ENCODE data around the gene SPG11. TPM values are rescaled to one million over a fixed set of nuclear protein-coding genes. Genes with fewer than 3 reads are reported as not detected.

Gene SPG11
- total and polyA plus RNA-seq, 2 donors (not counting 1 experiment from before 2014, with no cell fraction given): 134 to 219 TPM

GRCh38 chr15:44623178-44623577, 40.3 kb downstream of the SPG11 start:
- Histone ChIP-seq H3K9ac (ENCODE audit: low read length) (no peak overlapping the region), H3K27me3 (replicated peaks in 1 of 4; ENCODE audit: control extremely low read depth in 1 of 4, control insufficient read depth in 3 of 4, insufficient read depth in 4 of 4, low read length in 3 of 4) (no peaks in the 10 kb centered on the region), H3K4me1 (ENCODE audit: control insufficient read depth in 2 of 2, insufficient read depth in 2 of 2, low read length in 2 of 2) (no peaks in the 10 kb centered on the region), H2AFZ (ENCODE audit: insufficient read depth, low read depth, low read length, poor library complexity, severe bottlenecking) (no peak overlapping the region), H3K9me3 (ENCODE audit: control extremely low read depth in 1 of 3, control insufficient read depth in 2 of 3, insufficient read depth in 1 of 3, low read length in 2 of 3) (peaks cover 0 to 8% (median 0%) of the 10 kb centered on the region in 3 donors), H3K27ac (ENCODE audit: low read length in 2 of 2) (no peak overlapping the region), H3K79me2 (ENCODE audit: control insufficient read depth, insufficient read depth, low read length) (no peaks in the 10 kb centered on the region), H3K36me3 (replicated peaks in 1 of 2; ENCODE audit: control extremely low read depth in 1 of 2, control insufficient read depth in 1 of 2, extremely low read depth in 1 of 2, insufficient read depth in 2 of 2, low read length in 1 of 2) (peaks cover 6 to 73% of the 10 kb centered on the region in 2 experiments), H3K4me3 (ENCODE audit: control extremely low read depth in 1 of 5, extremely low read depth in 1 of 5, insufficient read depth in 1 of 5, low read depth in 2 of 5, low read length in 4 of 5) (no peak overlapping the region), H4K20me1 (ENCODE audit: control insufficient read depth, insufficient read depth, low read length, poor library complexity, severe bottlenecking) (no peaks in the 10 kb centered on the region), H3K4me2 (replicated peaks; ENCODE audit: low read depth, low read length, poor library complexity, severe bottlenecking) (no peak overlapping the region)
- H3K27ac Mint-ChIP-seq: peak overlapping the region; percentile 17
- ChIA-PET POLR2A (interaction anchor here (0.5 kb wide), 1 partner anchor 25 kb away, joined by 6 read pairs; no protein-coding TSS in a partner anchor), CTCF (interaction anchor here (1.2 kb wide), 1 partner anchor 115 kb away, joined by 3 read pairs; no protein-coding TSS in a partner anchor)
- ATAC-seq (ENCODE audit: low read depth) (no peak), DNase-seq (no peak)
- H3K4me1 Mint-ChIP-seq: peaks cover 4% of the 10 kb centered on the region
- no peak for TF ChIP-seq CTCF (IDR thresholded peaks at IDR 0.05)
- TF ChIP-seq EZH2 (IDR thresholded peaks at IDR 0.05; ENCODE audit: borderline replicate concordance, insufficient read depth, low read depth, low read length, poor library complexity, severe bottlenecking): no peak
- intact Hi-C loops (cut with micrococcal nuclease): no loop called here
- no peaks in the 10 kb centered on the region for H3K9me3 Mint-ChIP-seq (ENCODE audit: insufficient read depth)
- H3K27me3 Mint-ChIP-seq: no peaks in the 10 kb centered on the region
- H3K4me3 Mint-ChIP-seq: no peak overlapping the region

- Histone ChIP-seq H3K4me3 (ENCODE audit: control extremely low read depth in 1 of 5, extremely low read depth in 1 of 5, insufficient read depth in 1 of 5, low read depth in 2 of 5, low read length in 4 of 5) (no peak overlapping the region), H3K27ac (ENCODE audit: low read length in 2 of 2) (no peak overlapping the region), H2AFZ (ENCODE audit: insufficient read depth, low read depth, low read length, poor library complexity, severe bottlenecking) (no peak overlapping the region), H4K20me1 (ENCODE audit: control insufficient read depth, insufficient read depth, low read length, poor library complexity, severe bottlenecking) (no peaks in the 10 kb centered on the region), H3K4me2 (replicated peaks; ENCODE audit: low read depth, low read length, poor library complexity, severe bottlenecking) (no peak overlapping the region), H3K27me3 (replicated peaks in 1 of 4; ENCODE audit: control extremely low read depth in 1 of 4, control insufficient read depth in 3 of 4, insufficient read depth in 4 of 4, low read length in 3 of 4) (no peaks in the 10 kb centered on the region), H3K9me3 (ENCODE audit: control extremely low read depth in 1 of 3, control insufficient read depth in 2 of 3, insufficient read depth in 1 of 3, low read length in 2 of 3) (peaks cover 0 to under 1% (median 0%) of the 10 kb centered on the region in 3 donors), H3K79me2 (ENCODE audit: control insufficient read depth, insufficient read depth, low read length) (peaks cover 17% of the 10 kb centered on the region), H3K4me1 (ENCODE audit: control insufficient read depth in 2 of 2, insufficient read depth in 2 of 2, low read length in 2 of 2) (no peaks in the 10 kb centered on the region), H3K9ac (ENCODE audit: low read length) (no peak overlapping the region), H3K36me3 (replicated peaks in 1 of 2; ENCODE audit: control extremely low read depth in 1 of 2, control insufficient read depth in 1 of 2, extremely low read depth in 1 of 2, insufficient read depth in 2 of 2, low read length in 1 of 2) (peaks cover 6 to 67% of the 10 kb centered on the region in 2 experiments)
- Mint-ChIP-seq H3K4me3 (no peak overlapping the region), H3K9me3 (ENCODE audit: insufficient read depth) (no peaks in the 10 kb centered on the region), H3K27ac (no peak overlapping the region), H3K27me3 (no peaks in the 10 kb centered on the region), H3K4me1 (peaks cover under 1% of the 10 kb centered on the region)
- no peak for DNase-seq
- ChIA-PET CTCF (interaction anchor here (1.9 kb wide), 1 partner anchor 42 kb away, joined by 8 read pairs; no protein-coding TSS in a partner anchor), POLR2A (no interaction called here)
- whole genome bisulfite sequencing (ENCODE audit: insufficient coverage): no CpG with 5 or more reads among the region's 1 CpG
- ATAC-seq (ENCODE audit: low read depth): no peak
- intact Hi-C loops (cut with micrococcal nuclease): no loop called here
- TF ChIP-seq CTCF (IDR thresholded peaks at IDR 0.05) (no peak), EZH2 (IDR thresholded peaks at IDR 0.05; ENCODE audit: borderline replicate concordance, insufficient read depth, low read depth, low read length, poor library complexity, severe bottlenecking) (no peak)
These were observed 43.4 kb downstream of the SPG11 start for GRCh38 chr15:44620081-44620480.
